ENCODE data around the gene ROR2. TPM values are rescaled to one million over a fixed set of nuclear protein-coding genes. Genes with fewer than 3 reads are reported as not detected.

The ROR2 gene
- total and polyA plus RNA-seq, 4 donors: 0.13 to 0.84 (median 0.52) TPM

DNA sequence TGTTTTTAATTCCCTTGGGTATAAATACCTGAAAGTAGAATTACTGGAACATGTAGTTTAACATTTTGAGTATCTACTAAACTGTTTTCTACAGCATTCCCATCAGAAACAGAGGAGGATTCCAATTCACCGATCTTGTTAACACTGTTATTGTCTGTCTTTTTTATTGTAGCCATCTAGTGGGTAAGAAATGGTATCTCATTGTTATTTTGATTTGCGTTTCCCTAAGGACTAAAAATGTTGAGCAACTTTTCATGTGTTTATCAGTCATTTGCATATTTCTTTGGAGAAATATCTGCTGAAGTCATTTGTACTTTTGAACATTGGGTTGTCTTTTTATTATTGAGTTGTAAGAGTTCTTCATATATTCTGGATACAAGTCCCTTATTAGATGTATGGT is 391.1 kb downstream of the ROR2 start:
- 69% methylated on average over 2 of the region's 2 CpGs for WGBS
- Histone ChIP-seq H3K27ac (ENCODE audit: low read depth in 1 of 2, low read length in 2 of 2) (no peak overlapping the region), H3K36me3 (ENCODE audit: control insufficient read depth in 4 of 4, insufficient read depth in 3 of 4, low read depth in 1 of 4, low read length in 3 of 4) (no peaks in the 10 kb centered on the region), H3K4me1 (ENCODE audit: control insufficient read depth in 4 of 4, insufficient read depth in 4 of 4, low read length in 3 of 4) (no peaks in the 10 kb centered on the region), H3K9ac (ENCODE audit: low read depth in 1 of 2, low read length in 2 of 2) (no peak overlapping the region), H3K4me3 (ENCODE audit: low read depth in 1 of 3, low read length in 3 of 3) (no peak overlapping the region), H3K9me3 (ENCODE audit: control insufficient read depth in 4 of 4, low read length in 3 of 4) (no peaks in the 10 kb centered on the region), H3K27me3 (ENCODE audit: control insufficient read depth in 4 of 4, insufficient read depth in 4 of 4, low read length in 3 of 4) (peaks cover 0 to 5% (median 0%) of the 10 kb centered on the region in 4 donors)
- DNase-seq (ENCODE audit: low spot score): no peak
- no peak for TF ChIP-seq HNF4A (conservative IDR thresholded peaks at IDR 0.05)
- TF ChIP-seq GABPA (IDR thresholded peaks at IDR 0.05 in 1 of 2, conservative IDR thresholded peaks at IDR 0.05 in 1 of 2): no peak
- no peak for TF ChIP-seq RAD21 (IDR thresholded peaks at IDR 0.05)
- no peak for TF ChIP-seq NR2F2 (IDR thresholded peaks at IDR 0.05)
- no peak for TF ChIP-seq RXRA (IDR thresholded peaks at IDR 0.05)
- no peak for TF ChIP-seq SP1 (IDR thresholded peaks at IDR 0.05)
- no peak for TF ChIP-seq YY1 (IDR thresholded peaks at IDR 0.05)
- no peak for TF ChIP-seq EGR1 (IDR thresholded peaks at IDR 0.05; ENCODE audit: low read depth in 2 of 2)
- no peak for TF ChIP-seq FOXA2 (IDR thresholded peaks at IDR 0.05)
- no peak for TF ChIP-seq JUND (IDR thresholded peaks at IDR 0.05)

DNA sequence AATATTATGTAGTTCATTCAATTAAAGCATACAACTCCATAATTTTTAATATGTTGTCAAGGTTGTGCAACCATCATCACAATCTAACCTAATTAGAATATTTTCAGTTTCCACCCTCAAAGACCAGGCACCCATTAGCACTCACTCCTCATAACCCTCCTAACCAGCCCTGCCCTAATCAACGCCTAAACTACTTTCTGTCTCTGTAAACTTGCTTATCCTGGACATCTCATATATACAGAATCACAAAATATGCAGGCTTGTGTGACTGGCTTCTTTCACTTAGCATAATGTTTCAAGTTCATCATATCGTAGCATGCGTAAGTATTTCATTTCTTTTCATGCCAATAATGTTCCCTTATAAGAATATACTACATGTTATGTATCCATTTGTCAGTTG is 391.6 kb downstream of the ROR2 start:
- Histone ChIP-seq H3K27ac (ENCODE audit: low read depth in 1 of 2, low read length in 2 of 2) (no peak overlapping the region), H3K4me1 (ENCODE audit: control insufficient read depth in 4 of 4, insufficient read depth in 4 of 4, low read length in 3 of 4) (no peaks in the 10 kb centered on the region), H3K36me3 (ENCODE audit: control insufficient read depth in 4 of 4, insufficient read depth in 3 of 4, low read depth in 1 of 4, low read length in 3 of 4) (no peaks in the 10 kb centered on the region), H3K27me3 (ENCODE audit: control insufficient read depth in 4 of 4, insufficient read depth in 4 of 4, low read length in 3 of 4) (peaks cover 0 to 5% (median 0%) of the 10 kb centered on the region in 4 donors), H3K9me3 (ENCODE audit: control insufficient read depth in 4 of 4, low read length in 3 of 4) (no peaks in the 10 kb centered on the region), H3K4me3 (ENCODE audit: low read depth in 1 of 3, low read length in 3 of 3) (no peak overlapping the region), H3K9ac (ENCODE audit: low read depth in 1 of 2, low read length in 2 of 2) (no peak overlapping the region)
- 88% methylated on average over 3 of the region's 3 CpGs for WGBS
- no peak for TF ChIP-seq NR2F2 (IDR thresholded peaks at IDR 0.05)
- no peak for TF ChIP-seq FOXA2 (IDR thresholded peaks at IDR 0.05)
- TF ChIP-seq HNF4G (IDR thresholded peaks at IDR 0.05): no peak
- no peak for TF ChIP-seq JUND (IDR thresholded peaks at IDR 0.05)
- no peak for TF ChIP-seq GABPA (IDR thresholded peaks at IDR 0.05 in 1 of 2, conservative IDR thresholded peaks at IDR 0.05 in 1 of 2)
- TF ChIP-seq, protein P1, sequence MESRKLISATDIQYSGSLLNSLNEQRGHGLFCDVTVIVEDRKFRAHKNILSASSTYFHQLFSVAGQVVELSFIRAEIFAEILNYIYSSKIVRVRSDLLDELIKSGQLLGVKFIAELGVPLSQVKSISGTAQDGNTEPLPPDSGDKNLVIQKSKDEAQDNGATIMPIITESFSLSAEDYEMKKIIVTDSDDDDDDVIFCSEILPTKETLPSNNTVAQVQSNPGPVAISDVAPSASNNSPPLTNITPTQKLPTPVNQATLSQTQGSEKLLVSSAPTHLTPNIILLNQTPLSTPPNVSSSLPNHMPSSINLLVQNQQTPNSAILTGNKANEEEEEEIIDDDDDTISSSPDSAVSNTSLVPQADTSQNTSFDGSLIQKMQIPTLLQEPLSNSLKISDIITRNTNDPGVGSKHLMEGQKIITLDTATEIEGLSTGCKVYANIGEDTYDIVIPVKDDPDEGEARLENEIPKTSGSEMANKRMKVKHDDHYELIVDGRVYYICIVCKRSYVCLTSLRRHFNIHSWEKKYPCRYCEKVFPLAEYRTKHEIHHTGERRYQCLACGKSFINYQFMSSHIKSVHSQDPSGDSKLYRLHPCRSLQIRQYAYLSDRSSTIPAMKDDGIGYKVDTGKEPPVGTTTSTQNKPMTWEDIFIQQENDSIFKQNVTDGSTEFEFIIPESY (IDR thresholded peaks at IDR 0.05): no peak
- TF ChIP-seq HNF4A (conservative IDR thresholded peaks at IDR 0.05): no peak
- TF ChIP-seq TAF1 (conservative IDR thresholded peaks at IDR 0.05): no peak
- TF ChIP-seq, protein P2, sequence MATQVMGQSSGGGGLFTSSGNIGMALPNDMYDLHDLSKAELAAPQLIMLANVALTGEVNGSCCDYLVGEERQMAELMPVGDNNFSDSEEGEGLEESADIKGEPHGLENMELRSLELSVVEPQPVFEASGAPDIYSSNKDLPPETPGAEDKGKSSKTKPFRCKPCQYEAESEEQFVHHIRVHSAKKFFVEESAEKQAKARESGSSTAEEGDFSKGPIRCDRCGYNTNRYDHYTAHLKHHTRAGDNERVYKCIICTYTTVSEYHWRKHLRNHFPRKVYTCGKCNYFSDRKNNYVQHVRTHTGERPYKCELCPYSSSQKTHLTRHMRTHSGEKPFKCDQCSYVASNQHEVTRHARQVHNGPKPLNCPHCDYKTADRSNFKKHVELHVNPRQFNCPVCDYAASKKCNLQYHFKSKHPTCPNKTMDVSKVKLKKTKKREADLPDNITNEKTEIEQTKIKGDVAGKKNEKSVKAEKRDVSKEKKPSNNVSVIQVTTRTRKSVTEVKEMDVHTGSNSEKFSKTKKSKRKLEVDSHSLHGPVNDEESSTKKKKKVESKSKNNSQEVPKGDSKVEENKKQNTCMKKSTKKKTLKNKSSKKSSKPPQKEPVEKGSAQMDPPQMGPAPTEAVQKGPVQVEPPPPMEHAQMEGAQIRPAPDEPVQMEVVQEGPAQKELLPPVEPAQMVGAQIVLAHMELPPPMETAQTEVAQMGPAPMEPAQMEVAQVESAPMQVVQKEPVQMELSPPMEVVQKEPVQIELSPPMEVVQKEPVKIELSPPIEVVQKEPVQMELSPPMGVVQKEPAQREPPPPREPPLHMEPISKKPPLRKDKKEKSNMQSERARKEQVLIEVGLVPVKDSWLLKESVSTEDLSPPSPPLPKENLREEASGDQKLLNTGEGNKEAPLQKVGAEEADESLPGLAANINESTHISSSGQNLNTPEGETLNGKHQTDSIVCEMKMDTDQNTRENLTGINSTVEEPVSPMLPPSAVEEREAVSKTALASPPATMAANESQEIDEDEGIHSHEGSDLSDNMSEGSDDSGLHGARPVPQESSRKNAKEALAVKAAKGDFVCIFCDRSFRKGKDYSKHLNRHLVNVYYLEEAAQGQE (IDR thresholded peaks at IDR 0.05): no peak
- DNase-seq (ENCODE audit: low spot score): no peak

DNA sequence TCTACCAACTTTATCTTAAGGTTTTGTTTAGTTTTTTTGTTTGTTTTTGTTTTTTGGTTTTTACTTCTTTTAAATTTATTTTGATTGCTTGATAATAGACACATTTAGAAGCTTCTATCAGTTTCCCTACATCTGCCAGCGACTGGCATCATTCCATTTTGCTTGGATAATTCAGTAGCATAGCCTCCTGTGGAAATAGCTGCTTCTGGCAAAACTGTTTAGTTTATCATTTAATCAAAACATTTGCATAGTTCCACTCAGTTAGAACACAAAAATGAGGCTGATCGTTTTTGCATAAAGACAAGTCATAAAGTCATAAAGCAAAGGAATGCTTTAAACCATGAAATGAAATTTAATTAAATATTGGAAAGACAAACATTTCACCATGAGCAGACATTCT is 392.7 kb downstream of the ROR2 start:
- Histone ChIP-seq H3K27ac (ENCODE audit: low read depth in 1 of 2, low read length in 2 of 2) (no peak overlapping the region), H3K9me3 (ENCODE audit: control insufficient read depth in 4 of 4, low read length in 3 of 4) (no peaks in the 10 kb centered on the region), H3K36me3 (ENCODE audit: control insufficient read depth in 4 of 4, insufficient read depth in 3 of 4, low read depth in 1 of 4, low read length in 3 of 4) (no peaks in the 10 kb centered on the region), H3K4me1 (ENCODE audit: control insufficient read depth in 4 of 4, insufficient read depth in 4 of 4, low read length in 3 of 4) (no peaks in the 10 kb centered on the region), H3K9ac (ENCODE audit: low read depth in 1 of 2, low read length in 2 of 2) (no peak overlapping the region), H3K4me3 (ENCODE audit: low read depth in 1 of 3, low read length in 3 of 3) (no peak overlapping the region), H3K27me3 (ENCODE audit: control insufficient read depth in 4 of 4, insufficient read depth in 4 of 4, low read length in 3 of 4) (peaks cover 0 to 5% (median 0%) of the 10 kb centered on the region in 4 donors)
- 63% methylated on average over 2 of the region's 2 CpGs for WGBS
- no peak for DNase-seq (ENCODE audit: low spot score)
- no peak for TF ChIP-seq HNF4G (IDR thresholded peaks at IDR 0.05)
- TF ChIP-seq, protein P3, sequence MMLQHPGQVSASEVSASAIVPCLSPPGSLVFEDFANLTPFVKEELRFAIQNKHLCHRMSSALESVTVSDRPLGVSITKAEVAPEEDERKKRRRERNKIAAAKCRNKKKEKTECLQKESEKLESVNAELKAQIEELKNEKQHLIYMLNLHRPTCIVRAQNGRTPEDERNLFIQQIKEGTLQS (IDR thresholded peaks at IDR 0.05): no peak
- TF ChIP-seq RAD21 (IDR thresholded peaks at IDR 0.05): no peak
- TF ChIP-seq SP1 (IDR thresholded peaks at IDR 0.05): no peak
- no peak for TF ChIP-seq RXRA (IDR thresholded peaks at IDR 0.05)
- TF ChIP-seq HNF4A (conservative IDR thresholded peaks at IDR 0.05): no peak
- no peak for TF ChIP-seq FOXA2 (IDR thresholded peaks at IDR 0.05)
- TF ChIP-seq, protein P4, sequence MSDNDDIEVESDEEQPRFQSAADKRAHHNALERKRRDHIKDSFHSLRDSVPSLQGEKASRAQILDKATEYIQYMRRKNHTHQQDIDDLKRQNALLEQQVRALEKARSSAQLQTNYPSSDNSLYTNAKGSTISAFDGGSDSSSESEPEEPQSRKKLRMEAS (IDR thresholded peaks at IDR 0.05): no peak

All from liver (tissue), 9 donors.